ENCODE measurements around the gene ZFP69.

- TF ChIP-seq CTCF (IDR thresholded peaks at IDR 0.05; ENCODE audit: insufficient read depth, low read depth, low read length) = no peak
- TF ChIP-seq EZH2 (IDR thresholded peaks at IDR 0.05; ENCODE audit: insufficient read depth, low read length) = no peak
Measured at GRCh38 chr1:40477678-40478053, 576 bp downstream of the ZFP69 start.

Data from astrocyte (in vitro differentiated cells and primary cell).